ENCODE results near the gene RPL9.

The RPL9 gene

DNA sequence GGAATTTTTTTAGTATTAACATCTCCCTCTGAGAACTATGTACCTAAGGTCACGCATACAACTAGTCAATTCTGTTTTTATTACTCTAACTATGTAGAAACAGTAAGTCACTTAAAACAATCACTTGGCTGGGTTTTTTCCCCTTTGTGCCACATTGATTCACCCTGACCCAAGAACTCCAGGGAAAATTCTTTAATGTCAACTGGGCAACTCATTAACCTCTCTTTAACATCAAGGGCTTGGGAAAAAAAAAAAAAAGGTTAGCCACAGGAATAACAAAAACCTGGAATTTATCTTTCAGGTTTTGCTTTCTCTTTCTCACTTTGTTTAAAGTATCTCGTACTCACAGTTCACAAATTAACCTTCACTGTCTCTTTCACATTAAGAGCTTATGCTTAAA is 8.1 kb downstream of the RPL9 start:
- Histone ChIP-seq H2BK120ac (ENCODE audit: low read depth, low read length) (no peak overlapping the region), H3K79me1 (replicated peaks; ENCODE audit: low read length, poor library complexity, severe bottlenecking) (peaks cover 5% of the 10 kb centered on the region), H3K18ac (ENCODE audit: low read depth in 1 of 2, low read length in 2 of 2) (no peak overlapping the region), H2AK5ac (ENCODE audit: low read length, severe bottlenecking) (no peak overlapping the region), H3K23ac (ENCODE audit: low read length in 2 of 2) (no peak overlapping the region), H4K8ac (ENCODE audit: low read length) (no peak overlapping the region), H2BK5ac (ENCODE audit: low read depth, low read length, poor library complexity, severe bottlenecking) (no peak overlapping the region), H3K14ac (ENCODE audit: low read length in 2 of 2) (no peak overlapping the region), H3K9ac (ENCODE audit: low read length) (peak overlapping the region; percentile 32), H3K9me3 (ENCODE audit: control insufficient read depth, low read length) (no peaks in the 10 kb centered on the region), H3K27me3 (ENCODE audit: control insufficient read depth in 1 of 2, insufficient read depth in 1 of 2, low read length in 2 of 2) (no peaks in the 10 kb centered on the region), H3K4me3 (ENCODE audit: insufficient read depth in 1 of 2, low read depth in 1 of 2, low read length in 2 of 2) (no peak overlapping the region), H4K91ac (ENCODE audit: low read length) (no peak overlapping the region), H2BK12ac (ENCODE audit: low read length in 2 of 2) (no peak overlapping the region), H3K4me1 (ENCODE audit: control insufficient read depth, insufficient read depth, low read depth, low read length) (peaks cover 21% of the 10 kb centered on the region), H3K27ac (ENCODE audit: low read length, poor library complexity, severe bottlenecking) (no peak overlapping the region), H3K36me3 (ENCODE audit: control insufficient read depth in 1 of 2, insufficient read depth in 2 of 2, low read depth in 1 of 2, low read length in 2 of 2) (peaks cover 14 to 64% of the 10 kb centered on the region in 2 experiments), H3K4me2 (ENCODE audit: low read length, poor library complexity, severe bottlenecking) (no peak overlapping the region), H2BK15ac (ENCODE audit: low read depth, poor library complexity, severe bottlenecking) (no peak overlapping the region), H2AFZ (ENCODE audit: low read depth, low read length) (no peak overlapping the region), H3K4ac (ENCODE audit: low read depth in 1 of 2, low read length in 2 of 2) (no peak overlapping the region)
- peak; percentile 40 for DNase-seq
- 57% methylated on average over 2 of the region's 2 CpGs for WGBS

GRCh38 chr4:39446842-39447573 is 11.7 kb downstream of the RPL9 start:
- peak; percentile 80 for DNase-seq
- peak overlapping the region; percentile 37 for H4K91ac ChIP-seq (ENCODE audit: low read length)
- peak overlapping the region; percentile 24 for H4K8ac ChIP-seq (ENCODE audit: low read length)
- no peak overlapping the region for H3K27ac ChIP-seq (ENCODE audit: low read length, poor library complexity, severe bottlenecking)
- peaks cover 4 to 28% of the 10 kb centered on the region in 2 experiments for H3K36me3 ChIP-seq (ENCODE audit: control insufficient read depth in 1 of 2, insufficient read depth in 2 of 2, low read depth in 1 of 2, low read length in 2 of 2)
- no peak overlapping the region for H2BK12ac ChIP-seq (ENCODE audit: low read length in 2 of 2)
- H3K27me3 ChIP-seq (ENCODE audit: control insufficient read depth in 1 of 2, insufficient read depth in 1 of 2, low read length in 2 of 2) = no peaks in the 10 kb centered on the region
- peak overlapping the region; percentile 37 to 73 for H3K4me3 ChIP-seq (ENCODE audit: insufficient read depth in 1 of 2, low read depth in 1 of 2, low read length in 2 of 2)
- peak overlapping the region; percentile 66 for H3K4me2 ChIP-seq (ENCODE audit: low read length, poor library complexity, severe bottlenecking)
- WGBS = 19% methylated on average over 61 of the region's 61 CpGs
- H2BK120ac ChIP-seq (ENCODE audit: low read depth, low read length) = no peak overlapping the region
- no peak overlapping the region for H2AK5ac ChIP-seq (ENCODE audit: low read length, severe bottlenecking)
- H3K18ac ChIP-seq (ENCODE audit: low read depth in 1 of 2, low read length in 2 of 2) = peak overlapping the region; percentile 35 to 71
- H3K4ac ChIP-seq (ENCODE audit: low read depth in 1 of 2, low read length in 2 of 2) = no peak overlapping the region
- no peak overlapping the region for H2BK5ac ChIP-seq (ENCODE audit: low read depth, low read length, poor library complexity, severe bottlenecking)
- H2AFZ ChIP-seq (ENCODE audit: low read depth, low read length) = peak overlapping the region; percentile 6
- no peak overlapping the region for H3K23ac ChIP-seq (ENCODE audit: low read length in 2 of 2)
- no peak overlapping the region for H2BK15ac ChIP-seq (ENCODE audit: low read depth, poor library complexity, severe bottlenecking)
- peak overlapping the region; percentile 59 for H3K9ac ChIP-seq (ENCODE audit: low read length)
- H3K14ac ChIP-seq (ENCODE audit: low read length in 2 of 2) = peak overlapping the region in 1 of 2 experiments; percentile 30
- no peaks in the 10 kb centered on the region for H3K9me3 ChIP-seq (ENCODE audit: control insufficient read depth, low read length)
- H3K4me1 ChIP-seq (ENCODE audit: control insufficient read depth, insufficient read depth, low read depth, low read length) = peaks cover 16% of the 10 kb centered on the region
- H3K79me1 ChIP-seq (replicated peaks; ENCODE audit: low read length, poor library complexity, severe bottlenecking) = no peaks in the 10 kb centered on the region

- Histone ChIP-seq H3K4ac (ENCODE audit: low read depth in 1 of 2, low read length in 2 of 2) (no peak overlapping the region), H3K4me1 (ENCODE audit: control insufficient read depth, insufficient read depth, low read depth, low read length) (peaks cover 13% of the 10 kb centered on the region), H3K9me3 (ENCODE audit: control insufficient read depth, low read length) (no peaks in the 10 kb centered on the region), H2BK15ac (ENCODE audit: low read depth, poor library complexity, severe bottlenecking) (no peak overlapping the region), H3K9ac (ENCODE audit: low read length) (peak overlapping the region; percentile 59), H3K4me3 (ENCODE audit: insufficient read depth in 1 of 2, low read depth in 1 of 2, low read length in 2 of 2) (peak overlapping the region; percentile 37 to 73), H2AFZ (ENCODE audit: low read depth, low read length) (peak overlapping the region; percentile 6), H3K4me2 (ENCODE audit: low read length, poor library complexity, severe bottlenecking) (no peak overlapping the region), H2BK5ac (ENCODE audit: low read depth, low read length, poor library complexity, severe bottlenecking) (no peak overlapping the region), H2AK5ac (ENCODE audit: low read length, severe bottlenecking) (no peak overlapping the region), H2BK12ac (ENCODE audit: low read length in 2 of 2) (no peak overlapping the region), H3K27ac (ENCODE audit: low read length, poor library complexity, severe bottlenecking) (no peak overlapping the region), H3K14ac (ENCODE audit: low read length in 2 of 2) (peak overlapping the region in 1 of 2 experiments; percentile 30), H3K27me3 (ENCODE audit: control insufficient read depth in 1 of 2, insufficient read depth in 1 of 2, low read length in 2 of 2) (no peaks in the 10 kb centered on the region), H3K79me1 (replicated peaks; ENCODE audit: low read length, poor library complexity, severe bottlenecking) (no peaks in the 10 kb centered on the region), H4K91ac (ENCODE audit: low read length) (peak overlapping the region; percentile 37), H3K36me3 (ENCODE audit: control insufficient read depth in 1 of 2, insufficient read depth in 2 of 2, low read depth in 1 of 2, low read length in 2 of 2) (peaks cover under 1 to 22% of the 10 kb centered on the region in 2 experiments), H3K18ac (ENCODE audit: low read depth in 1 of 2, low read length in 2 of 2) (peak overlapping the region; percentile 35 to 71), H2BK120ac (ENCODE audit: low read depth, low read length) (no peak overlapping the region), H4K8ac (ENCODE audit: low read length) (peak overlapping the region; percentile 24), H3K23ac (ENCODE audit: low read length in 2 of 2) (no peak overlapping the region)
- no peak for DNase-seq
- WGBS = 93% methylated on average over 20 of the region's 20 CpGs
These were observed 12.3 kb downstream of the RPL9 start for GRCh38 chr4:39446483-39446841.

GRCh38 chr4:39442998-39443397 is 15.7 kb downstream of the RPL9 start:
- Histone ChIP-seq H3K9ac (ENCODE audit: low read length) (no peak overlapping the region), H3K23ac (ENCODE audit: low read length in 2 of 2) (no peak overlapping the region), H3K79me1 (replicated peaks; ENCODE audit: low read length, poor library complexity, severe bottlenecking) (no peaks in the 10 kb centered on the region), H3K9me3 (ENCODE audit: control insufficient read depth, low read length) (no peaks in the 10 kb centered on the region), H3K36me3 (ENCODE audit: control insufficient read depth in 1 of 2, insufficient read depth in 2 of 2, low read depth in 1 of 2, low read length in 2 of 2) (no peaks in the 10 kb centered on the region), H2BK5ac (ENCODE audit: low read depth, low read length, poor library complexity, severe bottlenecking) (no peak overlapping the region), H3K14ac (ENCODE audit: low read length in 2 of 2) (no peak overlapping the region), H2AFZ (ENCODE audit: low read depth, low read length) (no peak overlapping the region), H4K8ac (ENCODE audit: low read length) (no peak overlapping the region), H4K91ac (ENCODE audit: low read length) (no peak overlapping the region), H3K18ac (ENCODE audit: low read depth in 1 of 2, low read length in 2 of 2) (no peak overlapping the region), H3K4me1 (ENCODE audit: control insufficient read depth, insufficient read depth, low read depth, low read length) (peaks cover 12% of the 10 kb centered on the region), H2BK120ac (ENCODE audit: low read depth, low read length) (no peak overlapping the region), H3K27ac (ENCODE audit: low read length, poor library complexity, severe bottlenecking) (no peak overlapping the region), H3K4me2 (ENCODE audit: low read length, poor library complexity, severe bottlenecking) (no peak overlapping the region), H3K4me3 (ENCODE audit: insufficient read depth in 1 of 2, low read depth in 1 of 2, low read length in 2 of 2) (no peak overlapping the region), H2AK5ac (ENCODE audit: low read length, severe bottlenecking) (no peak overlapping the region), H3K27me3 (ENCODE audit: control insufficient read depth in 1 of 2, insufficient read depth in 1 of 2, low read length in 2 of 2) (peaks cover 8% of the 10 kb centered on the region in 2 experiments), H2BK12ac (ENCODE audit: low read length in 2 of 2) (no peak overlapping the region), H3K4ac (ENCODE audit: low read depth in 1 of 2, low read length in 2 of 2) (no peak overlapping the region), H2BK15ac (ENCODE audit: low read depth, poor library complexity, severe bottlenecking) (no peak overlapping the region)
- 92% methylated on average over 1 of the region's 4 CpGs for WGBS
- no peak for DNase-seq
